Stimulated activated CD4-positive, alpha-beta T cell treated with anti-CD3 and anti-CD28 coated beads, Interleukin-2, amount 100 ng/mL, for 4 hours (primary cell): ENCODE data around the gene CALHM6.
"Not testable (repeated sequence)": the region's sequence is repeated elsewhere in the genome, so short reads cannot be mapped to it uniquely, and the experiment has no call there.

Experiments used
- DNase-seq: peaks from one replicate; pipeline ENCODE4 v3.0.0-alpha.2; 2020; ENCODE audit warnings: low read depth

Gene CALHM6

GRCh38 chr6:116476002-116476678 is 15.0 kb downstream of the CALHM6 start:
- DNase-seq, result no peak

- DNase-seq, result no peak
These were observed 21.6 kb downstream of the CALHM6 start for GRCh38 chr6:116482780-116483179.

GRCh38 chr6:116483616-116484015 is 22.4 kb downstream of the CALHM6 start:
- DNase-seq, result no peak

- no peak for DNase-seq
These were observed 24.5 kb downstream of the CALHM6 start for GRCh38 chr6:116485559-116486184.

- no peak for DNase-seq
These were observed 30.6 kb downstream of the CALHM6 start for GRCh38 chr6:116491610-116492330.

- DNase-seq, result no peak
These were observed 31.3 kb downstream of the CALHM6 start for GRCh38 chr6:116492331-116493067.

- DNase-seq, result not testable (repeated sequence)
These were observed 34.0 kb downstream of the CALHM6 start for GRCh38 chr6:116495161-116495560.

- no peak for DNase-seq
These were observed 36.0 kb downstream of the CALHM6 start for GRCh38 chr6:116497113-116497676.

GRCh38 chr6:116500969-116501433 is 39.8 kb downstream of the CALHM6 start:
- DNase-seq, result no peak

- no peak for DNase-seq
These were observed 46.1 kb downstream of the CALHM6 start for GRCh38 chr6:116507324-116507723.

GRCh38 chr6:116508527-116508926 is 47.4 kb downstream of the CALHM6 start:
- DNase-seq, result no peak

GRCh38 chr6:116511424-116512110 is 50.4 kb downstream of the CALHM6 start, which contains the start of gene CALHM5:
Gene CALHM5 (plus strand): TSS chr6:116511639. CDS start chr6:116511697, 58 bp downstream.
- no peak for DNase-seq

- DNase-seq, result no peak
These were observed 51.0 kb downstream of the CALHM6 start for GRCh38 chr6:116512111-116512559.

- no peak for DNase-seq
These were observed 51.6 kb downstream of the CALHM6 start for GRCh38 chr6:116512734-116513133.
